Measurements from ENCODE around the gene YY1. TPM values are rescaled to one million over a fixed set of nuclear protein-coding genes. Genes with fewer than 3 reads are reported as not detected.
A peak's percentile ranks its signal among the peaks of the same experiment; 100 is the strongest.
"Not testable (repeated sequence)": the region's sequence is repeated elsewhere in the genome, so short reads cannot be mapped to it uniquely, and the experiment has no call there.

Gene YY1
- total and polyA plus RNA-seq, 10 donors = 28.4 to 64.1 (median 56.9) TPM

- no peak for TF ChIP-seq CTCF (IDR thresholded peaks at IDR 0.05 in 8 of 11, conservative IDR thresholded peaks at IDR 0.05 in 3 of 11)
- TF ChIP-seq POLR2AphosphoS5 (IDR thresholded peaks at IDR 0.05) = no peak
These were observed 34.7 kb upstream of the YY1 start for GRCh38 chr14:100203962-100204834.

GRCh38 chr14:100204835-100205167 lies 34.1 kb upstream of the YY1 start:
- H3K27ac ChIP-seq; H3K36me3 ChIP-seq; H3K27me3 ChIP-seq (replicated peaks in 1 of 7); intact Hi-C loops (cut with DNase I; ENCODE audit: low total_unique reads); H3K4me1 ChIP-seq; H3K9me3 ChIP-seq; H3K4me3 ChIP-seq; DNase-seq: not testable (repeated sequence)
- 93 to 97% (median 94%) methylated on average over 7 of the region's 7 CpGs for WGBS, 5 donors

More at GRCh38 chr14:100203962-100204834, 34.7 kb upstream of the YY1 start:
- H3K9me3 ChIP-seq = no peaks in the 10 kb centered on the region
- no peak overlapping the region for H3K27ac ChIP-seq
- no peaks in the 10 kb centered on the region for H3K27me3 ChIP-seq (replicated peaks in 1 of 7)
- no peaks in the 10 kb centered on the region for H3K36me3 ChIP-seq
- DNase-seq = no peak
- no peaks in the 10 kb centered on the region for H3K4me1 ChIP-seq
- intact Hi-C loops (cut with DNase I; ENCODE audit: low total_unique reads) = no loop called here
- no peak overlapping the region for H3K4me3 ChIP-seq
- WGBS, 5 donors = 76 to 92% (median 86%) methylated on average over 4 of the region's 4 CpGs

- H3K36me3 ChIP-seq; H3K4me1 ChIP-seq; H3K9me3 ChIP-seq; DNase-seq; H3K27ac ChIP-seq; H3K4me3 ChIP-seq; H3K27me3 ChIP-seq (replicated peaks in 1 of 7); intact Hi-C loops (cut with DNase I; ENCODE audit: low total_unique reads): not testable (repeated sequence)
- 90 to 95% (median 94%) methylated on average over 10 of the region's 10 CpGs for WGBS, 5 donors
These were observed 31.4 kb upstream of the YY1 start for GRCh38 chr14:100207588-100207987.

- H3K4me1 ChIP-seq; H3K27ac ChIP-seq; intact Hi-C loops (cut with DNase I; ENCODE audit: low total_unique reads); H3K4me3 ChIP-seq; DNase-seq; H3K36me3 ChIP-seq; H3K27me3 ChIP-seq (replicated peaks in 1 of 7); H3K9me3 ChIP-seq: not testable (repeated sequence)
- WGBS, 5 donors = 96 to 100% (median 97%) methylated on average over 23 to 33 of the region's 33 CpGs
These were observed 30.8 kb upstream of the YY1 start for GRCh38 chr14:100208136-100208535.

- H3K4me3 ChIP-seq = no peak overlapping the region
- no peaks in the 10 kb centered on the region for H3K27me3 ChIP-seq (replicated peaks in 1 of 7)
- peak; percentile 73 for DNase-seq
- no peak overlapping the region for H3K27ac ChIP-seq
- H3K36me3 ChIP-seq = no peaks in the 10 kb centered on the region
- TF ChIP-seq POLR2A (IDR thresholded peaks at IDR 0.05) (no peak), CTCF (IDR thresholded peaks at IDR 0.05 in 8 of 11, conservative IDR thresholded peaks at IDR 0.05 in 3 of 11) (no peak), POLR2AphosphoS5 (IDR thresholded peaks at IDR 0.05) (no peak)
- intact Hi-C loops (cut with DNase I; ENCODE audit: low total_unique reads) = no loop called here
- 83 to 99% (median 95%) methylated on average over 9 of the region's 9 CpGs for WGBS, 5 donors
- H3K4me1 ChIP-seq = peaks cover 8 to 24% (median 21%) of the 10 kb centered on the region in 6 donors
- no peaks in the 10 kb centered on the region for H3K9me3 ChIP-seq
These were observed 27.6 kb upstream of the YY1 start for GRCh38 chr14:100211366-100211765.
